ENCODE data around the gene IQSEC2.

- TF ChIP-seq POLR2A (IDR thresholded peaks at IDR 0.05; ENCODE audit: extremely low read depth, insufficient read length) (no peak), CTCF (IDR thresholded peaks at IDR 0.05; ENCODE audit: low read depth, low read length) (no peak), MYC (IDR thresholded peaks at IDR 0.05; ENCODE audit: low read depth, low read length) (no peak)
- TF ChIP-seq, protein P1, sequence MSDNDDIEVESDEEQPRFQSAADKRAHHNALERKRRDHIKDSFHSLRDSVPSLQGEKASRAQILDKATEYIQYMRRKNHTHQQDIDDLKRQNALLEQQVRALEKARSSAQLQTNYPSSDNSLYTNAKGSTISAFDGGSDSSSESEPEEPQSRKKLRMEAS (IDR thresholded peaks at IDR 0.05; ENCODE audit: low read depth, low read length): no peak
Observed at GRCh38 chrX:53324085-53324484, 42.7 kb upstream of the IQSEC2 start.

Measured in NB4 (cell line).